Central memory CD8-positive, alpha-beta T cell (primary cell): ENCODE results near the gene XPR1.
A peak's percentile ranks its signal among the peaks of the same experiment; 100 is the strongest.

Source experiments
- ATAC-seq: fragments of 150-1000 bp; cut with Tn5 transposase; replicated peaks from 2 replicates; pipeline ENCODE4 v1.10.0; 2022; ENCODE audit warnings: mild to moderate bottlenecking, moderate FRiP score, moderate number of reproducible peaks; ENCODE audit not compliant: poor library complexity, severe bottlenecking; ENCODE audit errors: extremely low read depth
- DNase-seq, 2 donors: peaks; one replicate each; pipeline ENCODE4 v3.0.0; 2021; ENCODE audit warnings: low spot score in 2 of 2
- H3K27ac Mint-ChIP-seq: one replicate; pipeline ENCODE4 v1.8.0; 2022; ENCODE audit warnings: low read depth, mild to moderate bottlenecking, moderate library complexity, mixed read lengths
- H3K27me3 Mint-ChIP-seq: one replicate; pipeline ENCODE4 v1.8.0; 2022; ENCODE audit warnings: mixed read lengths
- H3K36me3 Mint-ChIP-seq: one replicate; pipeline ENCODE4 v1.8.0; 2022; ENCODE audit warnings: mild to moderate bottlenecking, moderate library complexity, mixed read lengths; ENCODE audit not compliant: insufficient read depth
- H3K4me1 Mint-ChIP-seq: one replicate; pipeline ENCODE4 v1.8.0; 2022; ENCODE audit warnings: mixed read lengths
- H3K4me3 Mint-ChIP-seq: one replicate; pipeline ENCODE4 v1.8.0; 2022; ENCODE audit warnings: mild to moderate bottlenecking, moderate library complexity, mixed read lengths
- H3K9me3 Mint-ChIP-seq: one replicate; pipeline ENCODE4 v1.8.0; 2022; ENCODE audit warnings: mixed read lengths

XPR1 gene

GRCh38 chr1:180902541-180902940 lies 270.7 kb downstream of the XPR1 start:
- Mint-ChIP-seq H3K4me1 (no peaks in the 10 kb centered on the region), H3K4me3 (no peak overlapping the region), H3K9me3 (no peaks in the 10 kb centered on the region), H3K27me3 (peaks cover 7% of the 10 kb centered on the region), H3K36me3 (peaks cover 2% of the 10 kb centered on the region), H3K27ac (no peak overlapping the region)
- DNase-seq (no peak), ATAC-seq (no peak)

- peaks cover 24% of the 10 kb centered on the region for H3K27me3 Mint-ChIP-seq
- H3K9me3 Mint-ChIP-seq: no peaks in the 10 kb centered on the region
- no peak overlapping the region for H3K27ac Mint-ChIP-seq
- no peak for ATAC-seq
- no peak for DNase-seq
- H3K36me3 Mint-ChIP-seq: peaks cover 2% of the 10 kb centered on the region
- no peak overlapping the region for H3K4me3 Mint-ChIP-seq
- peaks cover 6% of the 10 kb centered on the region for H3K4me1 Mint-ChIP-seq
Observed at GRCh38 chr1:180905927-180906326, 274.1 kb downstream of the XPR1 start.

- Mint-ChIP-seq H3K9me3 (no peaks in the 10 kb centered on the region), H3K27ac (no peak overlapping the region)
- no peak for ATAC-seq
Observed at GRCh38 chr1:180906511-180906910, 274.7 kb downstream of the XPR1 start.

GRCh38 chr1:180907313-180908055 lies 275.7 kb downstream of the XPR1 start:
- H3K36me3 Mint-ChIP-seq: no peaks in the 10 kb centered on the region
- H3K27ac Mint-ChIP-seq: no peak overlapping the region
- ATAC-seq (no peak), DNase-seq (no peak)
- peaks cover 35% of the 10 kb centered on the region for H3K27me3 Mint-ChIP-seq
- H3K4me1 Mint-ChIP-seq: peaks cover 6% of the 10 kb centered on the region
- no peaks in the 10 kb centered on the region for H3K9me3 Mint-ChIP-seq
- H3K4me3 Mint-ChIP-seq: no peak overlapping the region

More at GRCh38 chr1:180906511-180906910, 274.7 kb downstream of the XPR1 start:
- DNase-seq: no peak
- peaks cover 2% of the 10 kb centered on the region for H3K36me3 Mint-ChIP-seq
- H3K4me3 Mint-ChIP-seq: no peak overlapping the region
- H3K27me3 Mint-ChIP-seq: peaks cover 29% of the 10 kb centered on the region
- peaks cover 6% of the 10 kb centered on the region for H3K4me1 Mint-ChIP-seq

- Mint-ChIP-seq H3K4me3 (no peak overlapping the region), H3K4me1 (peaks cover 6% of the 10 kb centered on the region), H3K27ac (no peak overlapping the region), H3K36me3 (no peaks in the 10 kb centered on the region), H3K9me3 (no peaks in the 10 kb centered on the region), H3K27me3 (peaks cover 35% of the 10 kb centered on the region)
- no peak for ATAC-seq
- DNase-seq: no peak
Observed at GRCh38 chr1:180908074-180908765, 276.4 kb downstream of the XPR1 start.

GRCh38 chr1:180909005-180909414 lies 277.2 kb downstream of the XPR1 start:
- Mint-ChIP-seq H3K27ac (no peak overlapping the region), H3K27me3 (peaks cover 42% of the 10 kb centered on the region), H3K9me3 (no peaks in the 10 kb centered on the region), H3K4me1 (peaks cover 6% of the 10 kb centered on the region), H3K4me3 (no peak overlapping the region), H3K36me3 (no peaks in the 10 kb centered on the region)
- no peak for ATAC-seq
- no peak for DNase-seq

- DNase-seq: no peak
- Mint-ChIP-seq H3K36me3 (no peaks in the 10 kb centered on the region), H3K27ac (no peak overlapping the region), H3K4me1 (peaks cover 6% of the 10 kb centered on the region), H3K4me3 (no peak overlapping the region), H3K9me3 (no peaks in the 10 kb centered on the region), H3K27me3 (peaks cover 45% of the 10 kb centered on the region)
- ATAC-seq: no peak
Observed at GRCh38 chr1:180909462-180909976, 277.7 kb downstream of the XPR1 start.

GRCh38 chr1:180911640-180912191 lies 279.9 kb downstream of the XPR1 start:
- peak overlapping the region; percentile 56 for H3K4me3 Mint-ChIP-seq

GRCh38 chr1:180912211-180912800 lies 280.5 kb downstream of the XPR1 start:
- Mint-ChIP-seq H3K27me3 (peaks cover 49% of the 10 kb centered on the region), H3K4me1 (peaks cover 6% of the 10 kb centered on the region), H3K27ac (no peak overlapping the region), H3K36me3 (no peaks in the 10 kb centered on the region), H3K9me3 (no peaks in the 10 kb centered on the region), H3K4me3 (peak overlapping the region; percentile 56)
- no peak for ATAC-seq
- DNase-seq: no peak

More at GRCh38 chr1:180911640-180912191, 279.9 kb downstream of the XPR1 start:
- Mint-ChIP-seq H3K27me3 (peaks cover 55% of the 10 kb centered on the region), H3K4me1 (peaks cover 6% of the 10 kb centered on the region), H3K27ac (no peak overlapping the region), H3K9me3 (no peaks in the 10 kb centered on the region), H3K36me3 (no peaks in the 10 kb centered on the region)
- ATAC-seq: no peak
- DNase-seq: no peak

- H3K4me1 Mint-ChIP-seq: peaks cover 6% of the 10 kb centered on the region
- peaks cover 48% of the 10 kb centered on the region for H3K27me3 Mint-ChIP-seq
- no peak within 1 kb of the TSS for H3K27ac Mint-ChIP-seq
- no peaks in the 10 kb centered on the region for H3K36me3 Mint-ChIP-seq
- peak within 1 kb of the TSS; percentile 58 for H3K4me3 Mint-ChIP-seq
- no peak for ATAC-seq
- DNase-seq: no peak
- no peaks in the 10 kb centered on the region for H3K9me3 Mint-ChIP-seq
Observed at GRCh38 chr1:180912801-180913565, 281.2 kb downstream of the XPR1 start, which contains the start of gene KIAA1614. Gene KIAA1614 (plus strand): TSS chr1:180912897. CDS start chr1:180913244, 347 bp downstream.

- Mint-ChIP-seq H3K36me3 (no peaks in the 10 kb centered on the region), H3K27me3 (peaks cover 31% of the 10 kb centered on the region), H3K4me1 (no peaks in the 10 kb centered on the region), H3K9me3 (no peaks in the 10 kb centered on the region), H3K4me3 (no peak overlapping the region), H3K27ac (no peak overlapping the region)
- DNase-seq (no peak), ATAC-seq (no peak)
Observed at GRCh38 chr1:180915426-180915965, 283.7 kb downstream of the XPR1 start.
